Head of caudate nucleus (tissue), 42 donors: ENCODE results near the gene FARP2.
"Not testable (repeated sequence)": the region's sequence is repeated elsewhere in the genome, so short reads cannot be mapped to it uniquely, and the experiment has no call there.

Experiments used
- DNase-seq, 42 donors: peaks; one replicate each; pipeline versions ENCODE4 v3.0.0 to v3.0.0-alpha.2; 2020 to 2021; ENCODE audit warnings: mixed read lengths in 7 of 42
- intact Hi-C: fragments of 100-400 bp; cut with DNase I; formaldehyde crosslinking; loops from one replicate; pipeline ENCODE4 v1.15.0; 2022

Gene FARP2

DNA sequence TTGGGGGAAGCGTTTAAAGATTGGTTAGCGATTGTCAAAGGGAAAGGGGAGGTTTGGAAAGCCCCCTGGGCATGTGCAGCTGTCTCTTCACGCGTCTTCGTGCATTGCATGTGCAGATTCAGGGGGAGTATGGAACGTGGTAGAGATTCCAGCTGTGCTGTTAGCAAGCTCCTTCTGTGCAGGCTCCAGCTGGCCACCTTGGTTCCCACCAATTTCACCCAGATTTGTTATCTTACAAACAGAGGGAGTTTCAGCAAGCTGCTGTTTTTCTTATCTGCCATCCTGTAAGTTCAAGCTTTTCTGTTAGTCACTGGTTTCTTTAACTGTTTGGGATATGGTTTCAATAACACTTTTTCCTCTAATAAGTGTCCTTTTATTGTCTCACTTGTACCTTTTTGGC is 30.4 kb downstream of the FARP2 start:
- intact Hi-C loops, result no loop called here
- no peak for DNase-seq

DNA sequence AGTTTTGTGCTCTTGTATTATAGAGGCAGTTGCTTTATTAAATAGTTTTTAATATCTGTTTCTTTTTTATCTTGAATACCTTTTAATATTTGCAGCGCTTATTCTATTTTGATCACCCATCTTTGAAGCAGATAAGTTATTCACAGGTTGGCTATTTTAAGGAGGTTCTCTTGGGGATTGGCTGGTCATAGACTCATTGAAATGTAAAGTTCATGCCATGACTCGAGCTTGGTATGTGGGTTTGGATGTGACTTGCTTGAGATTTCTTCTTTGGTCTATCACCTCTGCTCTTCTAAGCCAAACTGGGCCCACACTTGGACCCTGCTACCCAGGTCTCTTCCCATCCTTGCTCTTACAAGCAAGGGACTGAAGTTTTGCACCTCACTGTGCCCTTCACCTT is 33.6 kb downstream of the FARP2 start:
- intact Hi-C loops, result no loop called here
- no peak for DNase-seq

DNA sequence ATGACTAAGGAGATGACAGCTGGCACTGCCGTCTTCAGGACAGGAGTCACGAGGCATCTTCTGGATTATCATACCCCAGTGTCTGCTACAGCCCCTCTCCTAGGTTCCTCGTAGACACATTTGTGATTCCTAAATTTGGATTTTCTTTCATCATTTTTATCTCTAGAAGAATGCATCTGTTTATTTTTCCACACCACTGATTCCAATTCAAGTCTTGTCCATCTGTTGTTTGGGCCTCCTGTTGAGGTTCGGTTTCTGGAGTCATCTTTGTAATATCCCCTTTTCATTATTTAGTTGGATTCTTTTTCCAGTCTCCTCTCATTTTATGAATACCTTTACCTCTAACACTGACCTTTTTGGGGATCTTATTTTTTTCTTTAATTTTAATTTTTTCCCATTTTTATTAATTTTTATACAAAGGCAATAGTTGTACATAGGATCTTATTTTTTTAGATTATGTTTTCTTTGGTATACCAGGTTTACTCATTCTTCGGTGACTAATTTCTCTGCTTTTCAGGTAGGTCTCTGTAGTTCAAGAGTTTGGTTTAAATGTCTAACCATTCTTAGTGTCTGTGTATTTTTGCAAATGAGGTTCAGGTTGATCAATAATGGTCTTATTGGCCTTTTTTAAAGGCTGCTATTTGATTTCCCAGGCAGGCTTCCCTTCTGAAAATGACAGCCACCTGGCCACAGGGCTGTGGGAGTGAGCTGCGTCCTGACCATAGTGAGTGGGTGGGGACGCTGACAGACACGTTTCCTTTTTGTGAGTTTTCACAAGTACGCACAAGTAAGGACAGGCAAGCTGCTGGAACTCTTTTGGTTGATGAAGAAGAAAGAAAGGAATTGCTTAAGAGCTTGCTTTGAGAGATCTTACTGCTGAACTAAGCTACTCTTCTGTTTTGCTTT is 34.5 kb downstream of the FARP2 start:
- no peak for DNase-seq
- intact Hi-C loops, result no loop called here

DNA sequence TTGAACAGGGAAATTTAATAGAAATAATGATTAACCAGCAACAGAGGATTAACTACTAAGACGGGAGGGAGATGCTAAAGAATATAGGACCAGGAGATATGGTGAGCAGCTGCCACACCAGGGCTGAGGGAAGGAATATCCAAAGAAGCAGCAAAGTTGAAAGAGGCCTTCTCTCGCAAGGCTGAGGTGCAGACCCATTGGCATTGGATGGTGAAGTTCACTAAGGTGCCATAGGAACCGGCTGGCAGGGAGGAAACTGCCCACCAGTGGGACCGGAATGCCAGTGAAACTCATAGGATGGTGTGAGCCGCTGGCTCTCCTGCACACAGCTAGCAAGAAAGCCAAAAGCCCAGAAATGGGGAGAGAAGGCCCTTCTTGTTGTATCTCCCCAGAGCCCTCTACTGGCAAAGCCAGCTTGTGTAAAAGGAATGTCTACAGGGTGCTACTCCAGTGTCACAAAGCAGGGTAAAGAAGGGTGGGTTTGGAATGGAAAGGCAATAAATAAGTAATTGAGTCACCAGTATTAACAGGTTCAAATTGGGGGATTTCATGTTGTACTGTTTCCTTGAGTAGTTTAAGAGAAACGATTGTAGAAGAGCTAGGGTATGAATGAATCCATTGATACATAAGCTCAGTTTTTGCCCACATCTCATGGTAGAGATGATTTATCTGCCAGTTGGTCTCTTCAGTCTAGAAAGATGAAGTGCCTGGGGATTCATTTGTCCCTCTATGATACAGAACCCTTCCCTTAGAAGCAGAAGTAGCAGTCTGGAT is 36.0 kb downstream of the FARP2 start:
- intact Hi-C loops, result no loop called here
- peak in 27 of 42 donors; percentile 28 to 85 (median 60) for DNase-seq

DNA sequence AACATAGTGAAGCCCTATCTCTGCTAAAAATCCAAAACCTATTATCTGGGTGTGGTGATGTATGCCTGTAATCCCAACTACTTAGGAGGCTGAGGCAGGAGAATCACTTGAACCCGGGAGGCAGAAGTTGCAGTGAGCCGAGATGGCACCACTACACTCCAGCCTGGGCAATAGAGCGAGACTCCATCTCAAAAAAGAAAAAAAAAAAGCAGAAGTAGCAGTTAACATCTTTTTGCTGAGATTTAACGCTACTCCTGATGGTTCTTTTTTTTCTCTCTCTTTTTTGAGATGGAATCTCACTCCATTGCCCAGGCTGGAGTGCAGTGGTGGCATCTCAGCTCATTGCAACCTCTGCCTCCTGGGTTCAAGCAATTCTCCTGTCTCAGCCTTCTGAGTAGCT is 36.7 kb downstream of the FARP2 start:
- DNase-seq, intact Hi-C loops: not testable (repeated sequence)

DNA sequence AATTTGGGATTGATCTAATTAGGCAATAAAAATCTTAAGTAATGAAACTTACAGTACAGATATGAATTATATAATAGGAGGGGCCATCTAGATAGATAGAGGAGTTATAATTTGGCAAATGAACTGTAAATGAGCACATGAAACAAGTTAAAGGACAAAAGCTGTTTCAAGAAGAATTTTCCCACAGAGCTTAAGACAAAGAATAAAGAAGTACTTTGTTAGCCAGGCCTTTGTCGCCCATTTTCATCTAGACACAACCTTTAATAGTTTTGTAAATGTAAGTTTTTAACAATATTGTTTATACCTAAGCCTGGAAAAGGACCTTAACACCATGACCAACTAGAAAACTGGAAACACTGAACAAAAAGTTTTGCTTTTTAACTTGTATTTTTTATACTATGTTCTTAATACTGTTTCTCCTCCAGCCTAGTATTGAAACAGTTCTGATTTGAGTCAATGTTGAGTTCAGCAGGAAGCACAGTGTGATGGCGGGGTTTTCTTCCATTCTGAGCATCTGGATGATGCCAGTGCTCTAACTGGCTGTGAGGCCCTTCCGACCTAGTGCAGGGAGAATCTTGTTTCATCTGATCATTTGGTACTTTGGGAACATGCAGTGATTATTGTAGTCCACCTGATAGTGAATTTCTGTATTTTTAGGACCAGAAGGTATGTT is 37.6 kb downstream of the FARP2 start:
- DNase-seq, result no peak
- intact Hi-C loops, result no loop called here

DNA sequence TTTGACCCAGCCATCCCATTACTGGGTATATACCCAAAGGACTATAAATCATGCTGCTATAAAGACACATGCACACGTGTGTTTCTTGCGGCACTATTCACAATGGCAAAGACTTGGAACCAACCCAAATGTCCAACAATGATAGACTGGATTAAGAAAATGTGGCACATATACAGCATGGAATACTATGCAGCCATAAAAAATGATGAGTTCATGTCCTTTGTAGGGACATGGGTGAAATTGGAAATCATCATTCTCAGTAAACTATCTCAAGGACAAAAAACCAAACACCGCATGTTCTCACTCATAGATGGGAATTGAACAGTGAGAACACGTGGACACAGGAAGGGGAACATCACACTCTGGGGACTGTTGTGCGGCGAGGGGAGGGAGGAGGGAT is 40.7 kb downstream of the FARP2 start:
- intact Hi-C loops, DNase-seq: not testable (repeated sequence)

DNA sequence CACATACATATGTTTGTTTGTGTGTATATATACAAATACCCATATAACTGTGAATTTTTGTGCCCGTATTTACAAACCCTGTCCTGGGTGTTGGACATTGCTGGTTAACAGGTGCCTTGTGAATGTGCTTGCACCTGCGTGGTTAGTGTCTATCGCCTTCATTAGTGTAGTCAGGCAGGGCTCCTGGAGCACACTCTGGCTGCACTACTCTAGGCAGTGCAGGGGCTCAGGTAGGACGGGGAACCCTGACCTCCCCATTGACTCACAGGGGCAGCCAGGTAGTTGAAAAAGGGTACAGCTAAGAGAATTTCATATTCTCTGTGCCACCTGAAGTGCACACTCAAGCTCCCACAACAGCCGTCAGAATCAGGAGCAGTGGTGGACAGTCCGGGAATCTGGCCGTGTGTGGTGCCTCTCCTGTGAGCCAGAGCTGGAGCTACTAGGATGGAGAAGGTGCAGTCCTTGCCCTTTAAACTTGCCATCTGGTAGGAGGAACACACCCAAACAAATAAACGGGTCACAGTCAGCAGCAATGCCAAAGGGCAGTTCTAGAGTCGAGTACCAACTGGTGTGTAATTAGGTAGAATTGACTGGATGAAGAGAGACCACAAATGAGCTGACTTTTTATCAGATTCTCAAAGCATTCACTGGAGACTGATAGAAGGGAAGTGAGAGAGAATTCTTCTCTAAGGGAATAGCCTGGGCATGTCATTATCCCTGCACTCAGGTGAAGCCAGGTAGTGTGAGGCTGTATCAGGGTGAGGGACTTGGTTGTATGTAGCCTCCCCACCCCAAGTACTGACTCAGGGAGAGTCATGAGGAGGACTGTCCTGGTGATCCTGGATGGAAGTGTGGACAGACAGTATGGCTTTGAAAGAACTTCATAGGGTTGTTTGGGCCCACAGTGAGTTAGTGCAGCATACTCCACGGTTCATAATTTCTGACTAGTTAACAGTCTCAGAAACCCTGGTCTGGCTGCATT is 44.1 kb downstream of the FARP2 start:
- intact Hi-C loops, result no loop called here
- peak in 1 of 42 donors; percentile 31 for DNase-seq

DNA sequence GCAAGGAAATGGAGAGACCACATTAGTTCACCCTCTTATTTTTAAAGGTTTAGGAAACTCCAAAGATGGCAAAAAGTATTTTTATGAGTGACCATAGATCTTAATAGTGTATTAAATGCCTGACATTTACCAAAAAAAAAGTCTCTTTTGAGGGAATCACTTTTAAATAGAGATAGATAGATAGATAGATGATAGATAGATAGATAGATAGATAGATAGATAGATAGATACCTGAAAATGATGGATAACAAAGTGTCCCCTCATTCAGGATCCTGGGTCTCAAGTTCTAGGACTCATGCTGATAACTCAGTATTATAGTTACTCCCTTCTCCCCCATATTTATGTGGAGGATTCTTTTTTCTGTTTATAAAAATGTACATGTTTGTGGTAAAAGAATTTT is 52.8 kb downstream of the FARP2 start:
- DNase-seq, result no peak
- intact Hi-C loops, result no loop called here

DNA sequence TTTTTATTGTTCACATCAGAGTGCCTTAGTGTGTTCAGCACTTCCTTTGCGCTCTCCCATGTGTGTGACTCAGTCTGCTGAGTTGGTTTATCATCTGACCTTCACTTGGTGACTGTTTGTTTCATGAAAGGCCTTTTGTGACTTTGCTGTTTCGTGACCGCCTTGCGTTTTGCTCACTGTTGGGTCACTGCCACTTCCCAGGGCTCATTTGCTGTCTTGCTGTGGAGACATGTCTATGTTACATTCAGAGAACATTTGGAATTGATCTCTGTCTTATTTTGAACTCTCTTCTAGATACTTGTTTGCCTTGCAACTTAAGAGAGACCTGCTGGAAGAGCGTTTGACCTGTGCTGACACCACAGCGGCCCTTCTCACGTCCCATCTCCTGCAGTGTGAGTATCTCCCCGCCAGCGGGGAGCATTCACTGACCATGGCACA is 54.7 kb downstream of the FARP2 start:
- peak; percentile 17 to 92 (median 76) for DNase-seq
- intact Hi-C loops, result no loop called here

DNA sequence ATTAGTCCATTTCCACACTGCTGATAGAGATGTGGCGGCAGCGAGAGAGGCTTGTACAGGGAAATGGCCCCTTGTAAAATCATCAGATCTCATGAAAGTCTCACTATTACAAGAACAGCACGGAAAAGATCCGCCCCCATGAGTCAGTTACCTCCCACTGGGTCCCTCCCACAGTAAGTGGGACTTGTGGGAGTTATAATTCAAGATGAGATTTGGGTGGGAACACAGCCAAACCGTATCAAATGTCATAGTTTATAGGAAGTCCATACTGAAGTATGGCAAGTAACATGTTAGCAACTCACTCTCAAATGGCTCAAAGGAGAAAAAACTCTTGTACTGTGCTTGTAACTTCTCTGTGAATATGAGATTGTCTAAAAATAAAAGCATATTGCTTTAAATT is 56.1 kb downstream of the FARP2 start:
- intact Hi-C loops, result no loop called here
- peak in 14 of 42 donors; percentile 17 to 60 (median 26) for DNase-seq

DNA sequence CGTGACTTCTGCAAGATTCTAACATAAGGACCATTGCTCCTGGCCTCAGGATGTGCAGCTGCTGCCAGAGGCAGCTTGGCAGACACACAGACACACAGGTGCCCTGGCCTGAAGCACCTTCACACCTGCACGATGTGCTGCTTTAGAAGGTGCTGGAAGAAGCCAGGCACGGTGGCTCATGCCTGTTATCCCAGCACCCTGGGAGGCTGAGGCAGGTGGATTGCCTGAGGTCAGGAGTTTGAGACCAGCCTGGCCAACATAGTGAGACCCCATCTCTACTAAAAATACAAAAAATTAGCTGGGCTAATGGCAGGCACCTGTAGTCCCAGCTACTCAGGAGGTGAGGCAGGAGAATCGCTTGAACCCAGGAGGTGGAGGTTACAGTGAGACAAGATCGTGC is 57.4 kb downstream of the FARP2 start:
- intact Hi-C loops, DNase-seq: not testable (repeated sequence)

DNA sequence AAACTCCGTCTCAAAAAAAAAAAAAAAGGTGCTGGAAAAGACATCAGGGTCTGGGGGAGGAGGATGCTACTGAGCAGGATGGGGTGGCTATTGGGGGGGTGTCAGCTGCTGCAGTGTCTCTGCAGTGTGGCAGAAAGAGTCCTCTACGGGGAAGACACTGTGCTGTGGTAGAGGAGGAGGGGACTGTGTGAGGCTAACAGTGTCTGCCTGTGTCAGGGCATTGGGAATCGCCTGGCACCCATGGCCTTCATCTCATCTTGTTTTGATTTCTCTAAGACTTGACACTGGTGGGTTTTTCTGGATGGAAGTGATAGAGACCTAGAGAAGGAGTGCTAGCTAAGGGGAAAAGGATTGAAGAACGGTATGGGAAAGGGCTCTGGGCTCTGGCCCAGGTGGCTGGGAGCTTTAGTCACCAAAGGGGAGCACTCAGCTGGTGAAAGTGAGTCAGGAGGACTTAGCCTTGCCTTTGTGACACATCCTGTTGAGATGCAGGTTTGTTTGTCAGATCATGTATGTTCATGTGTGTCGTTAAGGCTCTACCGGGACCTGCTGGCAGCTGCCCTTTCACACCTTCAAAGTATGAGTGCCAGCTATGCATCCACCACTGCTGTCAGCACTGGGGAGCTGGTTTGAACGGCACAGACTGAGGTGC is 58.0 kb downstream of the FARP2 start:
- DNase-seq, result peak in 6 of 42 donors; percentile 12 to 57 (median 32)
- intact Hi-C loops, result no loop called here

DNA sequence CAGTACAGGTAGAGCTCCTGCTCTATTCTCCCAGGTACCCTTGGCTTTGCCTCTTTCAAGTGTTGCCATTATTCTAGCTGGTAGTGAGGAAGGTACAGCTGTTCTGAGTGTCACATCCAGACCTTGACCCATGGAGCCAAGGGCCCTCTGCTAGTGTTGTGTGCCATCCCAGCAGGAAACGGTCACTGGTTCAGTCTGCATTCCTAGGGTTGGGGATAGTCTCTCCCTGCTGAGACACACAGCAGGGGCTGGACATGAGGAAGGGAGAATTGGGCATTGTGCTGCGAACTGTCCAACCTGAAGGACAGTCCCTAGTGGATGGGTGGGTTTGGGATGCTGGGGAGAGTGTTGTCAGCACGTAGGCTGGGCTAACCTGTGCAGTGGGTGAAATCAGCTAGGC is 59.1 kb downstream of the FARP2 start:
- intact Hi-C loops, result no loop called here
- DNase-seq, result peak in 1 of 42 donors; percentile 8

DNA sequence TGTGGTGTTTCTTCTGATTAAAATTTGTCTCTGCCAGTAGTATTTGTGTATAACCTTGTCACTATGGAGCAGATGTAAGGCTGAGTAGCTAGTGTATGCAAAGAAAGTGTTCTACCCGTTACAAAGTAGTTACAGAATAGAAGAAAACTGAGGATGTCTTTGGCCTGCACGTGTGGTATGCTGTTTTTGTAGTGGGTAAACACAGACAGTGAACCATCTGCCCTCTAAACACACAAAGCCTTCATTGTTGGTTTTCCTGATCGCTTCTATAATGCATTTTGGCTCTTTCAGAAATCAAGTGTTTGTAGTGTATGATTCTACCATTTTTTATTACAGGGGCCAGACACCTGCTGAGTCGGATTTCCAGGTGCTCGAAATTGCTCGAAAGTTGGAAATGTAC is 61.5 kb downstream of the FARP2 start:
- intact Hi-C loops, result no loop called here

DNA sequence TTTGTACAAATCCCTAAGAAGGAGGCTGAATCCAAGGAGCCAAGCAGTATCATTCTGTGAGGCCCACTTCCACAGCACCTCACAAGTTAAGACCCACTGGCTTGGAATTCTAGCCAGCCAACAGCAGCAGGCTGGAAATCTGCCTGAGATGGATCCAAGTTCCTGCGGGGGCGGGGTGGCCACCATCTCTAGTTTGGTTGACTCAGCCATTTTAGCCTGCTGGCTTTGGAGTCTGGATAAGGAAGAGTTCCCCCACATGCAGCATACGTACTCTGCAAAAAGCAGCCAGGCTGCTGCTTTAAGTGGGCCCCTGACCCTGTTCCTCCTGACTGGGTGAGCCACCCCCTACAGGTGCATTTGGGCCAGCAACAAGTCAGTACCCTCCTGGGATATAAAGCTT is 65.2 kb downstream of the FARP2 start:
- intact Hi-C loops, result no loop called here

More for the DNA sequence above, 61.5 kb downstream of the FARP2 start:
- DNase-seq, result peak in 7 of 42 donors; percentile 15 to 57 (median 26)

DNA sequence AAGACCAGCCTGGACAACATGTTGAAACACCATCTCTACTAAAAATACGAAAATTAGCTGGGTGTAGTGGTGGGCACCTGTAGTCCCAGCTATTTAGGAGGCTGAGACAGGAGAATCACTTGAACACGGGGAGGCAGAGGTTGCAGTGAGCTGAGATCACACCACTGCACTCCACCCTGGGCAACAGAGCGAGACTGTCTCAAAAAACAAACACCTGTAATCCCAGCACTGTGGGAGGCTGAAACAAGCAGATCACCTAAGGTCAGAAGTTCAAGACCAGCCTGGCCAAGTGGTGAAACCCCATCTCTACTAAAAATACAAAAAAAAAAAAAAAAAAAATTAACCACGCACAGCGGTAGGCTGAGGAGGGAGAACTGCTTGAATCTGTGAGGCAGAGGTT is 65.9 kb downstream of the FARP2 start:
- DNase-seq, intact Hi-C loops: not testable (repeated sequence)

More for the DNA sequence above, 65.2 kb downstream of the FARP2 start:
- no peak for DNase-seq

DNA sequence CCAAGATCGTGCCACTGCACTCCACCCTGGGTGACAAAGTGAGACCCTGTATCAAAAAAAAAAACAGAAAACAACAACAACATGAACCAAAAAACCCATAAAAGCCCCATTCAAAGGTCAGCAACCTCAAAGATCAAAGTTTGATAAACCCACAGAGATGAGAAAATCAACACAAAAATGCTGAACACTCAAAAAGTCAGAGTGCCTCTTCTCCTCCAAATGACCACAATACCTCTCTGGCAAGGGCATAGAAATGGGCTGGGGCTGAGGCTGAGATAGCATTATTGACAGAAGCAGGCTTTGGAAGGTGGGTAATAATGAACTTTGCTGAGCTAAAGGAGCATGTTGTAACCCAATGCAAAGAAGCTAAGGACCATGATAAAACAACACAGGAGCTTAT is 66.3 kb downstream of the FARP2 start:
- intact Hi-C loops, result no loop called here
- no peak for DNase-seq
